NCI-H2081 treated with DMSO at 0.1 percent for 48 hours (cell line): ENCODE results near the gene CXCL17.

Experiments used
- DNase-seq: peaks from one replicate; lab custom pipeline; 2025; lab: John Stamatoyannopoulos, UW

Gene CXCL17

GRCh38 chr19:42423462-42424344 is 19.0 kb downstream of the CXCL17 start:
- no peak for DNase-seq

- DNase-seq = no peak
Measured at GRCh38 chr19:42422901-42423461, 19.8 kb downstream of the CXCL17 start.

GRCh38 chr19:42422092-42422900 is 20.4 kb downstream of the CXCL17 start:
- DNase-seq = no peak

- DNase-seq = no peak
Measured at GRCh38 chr19:42421591-42422031, 21.1 kb downstream of the CXCL17 start.

- no peak for DNase-seq
Measured at GRCh38 chr19:42421101-42421500, 21.6 kb downstream of the CXCL17 start.

GRCh38 chr19:42420055-42420544 is 22.6 kb downstream of the CXCL17 start:
- DNase-seq = no peak

GRCh38 chr19:42419309-42419708 is 23.4 kb downstream of the CXCL17 start:
- DNase-seq = no peak

- no peak for DNase-seq
Measured at GRCh38 chr19:42412661-42413076, 30.1 kb downstream of the CXCL17 start.

- DNase-seq = no peak
Measured at GRCh38 chr19:42412227-42412626, 30.5 kb downstream of the CXCL17 start.

GRCh38 chr19:42411581-42412178 is 31.1 kb downstream of the CXCL17 start:
- DNase-seq = no peak

- no peak for DNase-seq
Measured at GRCh38 chr19:42410371-42410770, 32.4 kb downstream of the CXCL17 start.

- DNase-seq = no peak
Measured at GRCh38 chr19:42409477-42409876, 33.3 kb downstream of the CXCL17 start.

- no peak for DNase-seq
Measured at GRCh38 chr19:42407816-42408175, 35.0 kb downstream of the CXCL17 start.

GRCh38 chr19:42407085-42407815 is 35.5 kb downstream of the CXCL17 start:
- DNase-seq = no peak

GRCh38 chr19:42406111-42406510 is 36.6 kb downstream of the CXCL17 start:
- no peak for DNase-seq

GRCh38 chr19:42403586-42403985 is 39.2 kb downstream of the CXCL17 start:
- no peak for DNase-seq

GRCh38 chr19:42402376-42403116 is 40.2 kb downstream of the CXCL17 start:
- DNase-seq = no peak

GRCh38 chr19:42401365-42402303 is 41.1 kb downstream of the CXCL17 start:
- DNase-seq = no peak

- no peak for DNase-seq
Measured at GRCh38 chr19:42400404-42400803, 42.3 kb downstream of the CXCL17 start.
